Limb (tissue), 2 donors: ENCODE data around the gene PPP1R3D.

ENCODE experiments used
- DNase-seq, 2 donors: peaks; one replicate each; pipeline ENCODE4 v3.0.0-alpha.2; 2016; ENCODE audit errors: extremely low spot score in 2 of 2

The PPP1R3D gene

DNA sequence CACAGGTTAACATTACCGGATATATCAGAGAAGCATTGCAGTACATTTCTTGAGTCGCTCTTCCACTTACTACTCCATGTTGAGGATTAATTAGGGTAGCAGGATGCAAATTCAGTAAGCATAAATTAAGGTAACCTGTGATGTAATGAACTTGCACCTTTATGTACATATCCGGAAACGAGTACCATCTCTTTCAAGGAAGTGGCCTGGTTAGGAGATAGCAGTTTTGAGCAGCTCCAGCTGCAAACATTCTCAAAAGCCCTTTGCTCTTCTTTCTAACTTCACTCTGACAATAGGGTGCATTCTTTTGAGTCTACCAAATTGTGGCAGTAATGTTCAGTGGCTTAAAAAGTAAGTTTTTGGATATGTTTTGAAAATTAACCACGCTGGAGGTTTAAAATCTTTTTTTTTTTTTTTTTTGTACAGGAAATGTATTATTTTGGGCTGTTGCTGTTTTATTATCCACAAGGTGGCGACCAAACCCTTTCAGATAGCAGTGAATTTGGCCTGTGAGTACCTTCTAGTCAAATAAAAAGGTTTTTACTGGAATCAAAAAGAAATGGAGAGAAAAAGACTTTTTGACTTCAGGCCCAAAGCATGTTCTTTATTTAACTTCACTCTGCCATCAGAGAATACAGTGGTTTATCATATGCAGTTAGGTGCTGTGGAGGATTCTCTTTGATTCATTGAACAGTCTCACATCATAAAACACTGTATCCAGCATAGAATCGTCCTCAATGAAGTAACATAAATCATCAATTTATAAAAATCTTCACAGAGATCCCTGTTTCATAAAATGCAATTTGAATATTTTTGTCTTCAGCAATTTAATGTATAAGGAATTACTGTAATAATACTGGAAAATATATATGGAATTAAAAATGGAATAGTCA, 9.0 kb upstream of the PPP1R3D start:
- peak in 1 of 2 donors; percentile 72 for DNase-seq

- no peak for DNase-seq
Observed at GRCh38 chr20:59948212-59948611, 8.1 kb upstream of the PPP1R3D start.

- DNase-seq: no peak
Observed at GRCh38 chr20:59947376-59947775, 7.3 kb upstream of the PPP1R3D start.

DNA sequence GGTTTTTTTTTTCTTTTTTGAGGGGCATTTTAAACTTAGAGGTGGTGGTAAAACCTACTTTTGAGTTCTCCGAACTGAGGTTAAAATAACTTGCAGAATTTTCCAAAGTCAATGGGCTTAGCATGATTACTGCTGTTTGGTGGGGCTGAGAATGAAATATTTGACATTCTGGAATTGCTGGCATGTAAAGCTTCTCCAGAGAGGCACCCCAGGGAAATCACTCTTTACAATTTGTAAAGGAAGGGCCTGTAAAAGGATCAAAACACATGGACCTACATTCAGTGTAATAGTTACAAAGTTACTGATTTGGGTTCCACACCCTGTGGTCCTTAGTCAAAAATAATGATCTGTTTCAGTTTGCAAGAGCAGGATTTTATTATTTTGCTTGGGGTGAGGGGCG, 5.6 kb upstream of the PPP1R3D start:
- DNase-seq: no peak

DNA sequence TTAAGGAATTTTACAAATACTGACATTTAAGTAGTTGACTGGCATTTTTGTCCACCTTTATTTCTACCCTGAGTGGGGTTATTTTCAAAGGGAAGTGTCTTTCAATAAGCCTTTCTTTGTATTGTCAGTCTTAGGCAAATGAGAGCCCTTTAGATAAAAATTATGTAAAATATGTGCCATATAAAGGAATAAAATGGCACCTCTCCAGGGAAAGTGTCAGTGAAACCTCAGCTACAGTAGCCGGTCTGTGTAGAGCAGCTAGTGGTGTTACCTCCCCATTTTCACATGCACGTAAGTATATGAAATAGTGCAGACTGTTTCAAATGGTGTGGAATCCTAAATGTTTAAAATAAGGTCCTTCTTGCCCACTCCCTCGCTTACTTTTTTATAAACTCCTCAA, 5.1 kb upstream of the PPP1R3D start:
- no peak for DNase-seq

- no peak for DNase-seq
Observed at GRCh38 chr20:59944726-59945125, 4.6 kb upstream of the PPP1R3D start.

DNA sequence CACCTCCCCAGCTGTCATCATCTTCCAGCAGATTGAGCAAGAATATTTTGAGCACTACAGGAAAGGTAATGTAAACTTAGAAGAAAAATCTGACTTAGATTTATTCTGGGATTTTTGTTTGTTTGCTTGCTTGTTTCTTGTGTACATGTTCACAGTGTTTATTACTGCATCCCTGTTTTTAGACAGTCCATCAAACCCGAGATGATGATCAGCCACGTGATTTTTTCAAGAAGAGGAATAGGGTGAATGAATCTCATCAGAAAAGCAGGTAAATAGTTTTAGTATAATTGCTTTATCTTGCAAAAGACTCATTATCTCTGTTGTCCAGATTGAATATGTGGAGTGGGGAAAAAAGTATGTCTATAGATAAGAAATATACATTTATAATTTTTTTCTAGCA, 2.1 kb upstream of the PPP1R3D start:
- DNase-seq: no peak

DNA sequence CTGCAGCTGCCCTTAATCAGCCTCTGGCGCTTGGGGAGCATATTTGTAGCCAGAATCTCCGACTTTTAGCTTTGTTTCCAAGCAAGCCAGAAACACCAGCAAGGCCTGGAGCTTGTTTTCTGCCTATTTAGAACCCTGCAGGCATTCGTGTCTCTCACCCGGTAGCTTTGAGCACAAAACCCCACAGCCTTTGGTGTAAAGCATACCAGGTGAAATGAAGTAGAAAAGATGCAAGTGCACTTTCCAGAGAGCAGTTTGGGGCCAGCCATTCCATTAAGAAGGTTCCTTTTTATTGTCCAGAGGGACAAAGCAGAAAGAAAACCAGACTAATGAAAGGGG, 820 bp upstream of the PPP1R3D start:
- DNase-seq: no peak

- DNase-seq: no peak
Observed at GRCh38 chr20:59939879-59940128, 301 bp downstream of the PPP1R3D start.

DNA sequence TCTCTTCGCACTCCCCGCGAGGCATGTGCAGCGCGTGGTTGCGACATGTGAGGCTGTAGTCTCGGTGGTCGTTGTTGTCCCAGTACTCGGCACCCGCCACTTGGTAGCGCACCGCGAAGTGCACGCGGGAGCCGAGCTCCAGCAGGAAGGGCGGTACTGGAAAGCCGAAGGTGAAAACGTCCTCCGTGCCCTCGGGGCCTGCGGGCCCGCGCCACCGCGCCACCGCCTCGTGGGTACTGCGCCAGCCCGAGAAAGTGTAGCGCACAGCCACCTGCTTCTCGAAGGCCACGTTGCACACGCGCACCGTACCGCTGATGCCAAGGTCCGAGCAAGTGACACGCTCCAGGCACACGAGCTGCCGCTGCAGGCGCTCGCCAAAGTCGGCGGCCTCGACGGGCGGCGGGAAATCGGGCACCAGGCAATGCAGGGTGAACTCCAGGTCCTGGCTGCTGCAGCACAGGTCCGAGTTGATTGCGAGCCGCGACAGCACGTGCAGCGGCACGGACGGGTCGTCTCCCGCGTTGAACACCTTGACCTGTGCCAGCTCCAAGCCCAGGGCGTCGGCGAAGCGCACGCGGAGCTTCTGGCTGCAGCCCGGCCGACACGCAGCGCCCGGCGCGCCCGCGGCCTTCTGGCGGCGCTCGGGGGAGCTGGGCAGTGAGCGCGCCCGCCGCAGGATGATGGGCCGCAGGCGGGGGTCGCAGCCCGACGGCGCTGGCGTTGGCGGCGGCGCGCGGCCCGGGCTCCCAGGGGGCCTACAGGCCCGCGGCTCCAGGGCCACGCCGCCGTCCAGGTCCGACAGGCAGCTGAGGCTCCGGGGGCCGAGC, 840 bp downstream of the PPP1R3D start:
- peak in 1 of 2 donors; percentile 38 for DNase-seq

GRCh38 chr20:59938696-59939051, 1.4 kb downstream of the PPP1R3D start:
- DNase-seq: no peak

DNA sequence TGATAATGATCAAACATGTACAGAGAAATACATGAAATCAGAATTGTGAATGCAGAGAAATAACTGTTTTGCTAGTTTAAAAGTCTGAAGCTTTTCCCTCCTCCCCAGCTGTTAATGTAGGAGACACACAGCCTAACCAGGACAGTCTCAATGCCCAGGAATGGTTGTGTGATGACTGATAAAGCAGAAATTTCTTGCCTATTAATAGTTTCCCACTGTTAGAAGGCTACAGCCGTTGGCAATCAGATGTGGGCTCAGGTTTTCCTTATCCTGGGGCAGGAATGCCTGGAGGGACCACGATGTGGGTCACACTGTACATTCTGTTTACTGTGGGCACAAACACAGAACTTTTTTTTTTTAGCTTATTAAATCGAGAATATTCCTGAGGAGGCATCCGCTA, 1.9 kb downstream of the PPP1R3D start:
- DNase-seq: no peak

- no peak for DNase-seq
Observed at GRCh38 chr20:59937150-59937549, 3.0 kb downstream of the PPP1R3D start.

- DNase-seq: no peak
Observed at GRCh38 chr20:59936409-59936808, 3.7 kb downstream of the PPP1R3D start.

DNA sequence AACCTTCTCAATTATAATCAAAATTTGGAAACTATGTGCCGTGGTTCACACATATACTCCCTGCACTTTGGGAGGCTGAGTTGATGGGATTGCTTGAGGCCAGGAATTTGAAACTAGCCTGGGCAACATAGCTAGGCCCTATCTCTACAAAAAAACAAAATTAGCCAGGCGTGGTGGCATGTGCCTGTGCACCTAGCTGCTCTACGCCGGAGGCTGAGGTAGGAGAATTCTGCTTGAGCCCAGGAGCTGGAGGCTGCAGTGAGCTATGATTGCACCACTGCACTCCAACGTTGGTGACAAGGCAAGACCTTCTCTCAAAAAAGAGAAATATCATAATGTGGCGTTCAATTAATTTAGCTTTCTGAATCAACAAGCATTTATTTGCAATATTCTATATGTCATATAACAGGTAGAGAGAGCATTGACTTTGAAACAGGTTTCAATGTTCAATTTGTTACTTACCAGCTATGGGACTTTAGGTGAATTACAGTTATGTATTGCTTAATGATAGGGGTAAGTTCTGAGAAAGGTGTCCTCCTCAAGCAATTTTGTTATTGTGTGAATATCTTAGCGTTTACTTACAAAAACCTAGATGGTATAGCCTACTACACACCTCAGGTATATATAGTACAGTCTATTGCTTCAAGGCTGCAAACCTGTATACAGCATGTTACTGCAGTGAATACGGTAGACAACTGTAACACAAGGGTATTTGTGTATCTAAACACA, 4.5 kb downstream of the PPP1R3D start:
- no peak for DNase-seq

- DNase-seq: peak in 1 of 2 donors; percentile 87
Observed at GRCh38 chr20:59933849-59934585, 6.1 kb downstream of the PPP1R3D start.

- peak in 1 of 2 donors; percentile 81 for DNase-seq
Observed at GRCh38 chr20:59933296-59933848, 6.7 kb downstream of the PPP1R3D start, which contains the start of gene SYCP2. SYCP2 (minus strand) TSS chr20:59933637; CDS start chr20:59922413, 11,224 bp downstream.

GRCh38 chr20:59932616-59933295, 7.3 kb downstream of the PPP1R3D start:
- DNase-seq: no peak

DNA sequence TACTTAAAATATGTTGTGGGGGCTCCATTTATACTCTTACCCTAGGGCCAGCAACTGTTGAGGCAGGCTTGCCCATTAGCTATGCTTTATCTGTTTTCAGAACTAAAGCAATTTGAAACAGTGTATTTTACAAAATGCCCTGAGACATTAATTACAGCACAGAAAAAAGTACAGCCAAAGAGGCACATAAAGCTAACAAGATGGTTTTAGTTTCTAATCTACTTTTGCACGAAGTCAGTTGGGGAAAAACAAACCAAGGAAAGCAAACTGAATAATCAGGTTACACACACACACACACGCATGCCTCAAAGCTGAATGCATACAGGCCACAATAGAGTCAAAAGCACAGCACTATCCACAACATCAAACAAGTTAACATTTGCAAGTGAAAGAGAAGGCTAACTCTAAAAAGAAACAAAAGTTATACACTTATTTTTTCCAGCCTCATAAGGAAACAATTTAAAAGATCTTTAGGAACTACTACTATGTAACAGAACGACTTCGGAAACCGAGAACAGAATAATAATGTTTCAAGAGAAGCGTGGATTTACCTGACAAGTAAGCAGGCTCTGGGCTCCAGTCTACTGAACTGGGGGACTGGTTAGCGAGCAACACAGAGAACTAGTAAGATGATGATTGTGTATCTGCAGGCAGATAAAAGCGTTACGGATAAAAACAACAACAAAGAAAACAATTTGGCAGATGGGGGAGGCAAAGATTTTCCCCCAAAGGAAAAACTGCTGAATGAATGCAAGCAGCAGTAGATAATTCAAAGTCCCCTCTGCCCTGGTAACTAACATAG, 8.4 kb downstream of the PPP1R3D start:
- no peak for DNase-seq

DNA sequence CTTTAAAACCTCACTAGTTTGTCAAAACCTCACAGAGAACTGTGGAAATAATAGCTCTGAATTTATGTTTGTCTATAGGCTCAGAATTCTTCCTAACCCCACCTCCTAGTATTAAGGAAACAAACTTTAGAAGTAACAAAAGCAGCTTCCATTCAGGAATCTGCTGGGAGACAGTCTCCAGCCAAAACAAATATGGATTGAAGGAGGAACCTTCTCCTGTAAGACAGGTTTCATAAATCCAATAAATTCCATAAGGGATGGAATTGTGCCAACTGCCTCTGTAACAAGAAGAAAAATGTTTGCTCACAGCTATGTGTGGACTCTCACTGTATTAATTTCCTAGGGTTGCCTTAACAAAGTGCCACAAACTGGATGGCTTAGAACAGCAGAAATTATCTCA, 14.2 kb downstream of the PPP1R3D start:
- DNase-seq: no peak
